Measurements from ENCODE around the gene OR10H4. TPM values are rescaled to one million over a fixed set of nuclear protein-coding genes. Genes with fewer than 3 reads are reported as not detected.
"Not testable (repeated sequence)": the region's sequence is repeated elsewhere in the genome, so short reads cannot be mapped to it uniquely, and the experiment has no call there.

The OR10H4 gene
- total RNA-seq (not detected), polyA plus RNA-seq (not detected)

DNA sequence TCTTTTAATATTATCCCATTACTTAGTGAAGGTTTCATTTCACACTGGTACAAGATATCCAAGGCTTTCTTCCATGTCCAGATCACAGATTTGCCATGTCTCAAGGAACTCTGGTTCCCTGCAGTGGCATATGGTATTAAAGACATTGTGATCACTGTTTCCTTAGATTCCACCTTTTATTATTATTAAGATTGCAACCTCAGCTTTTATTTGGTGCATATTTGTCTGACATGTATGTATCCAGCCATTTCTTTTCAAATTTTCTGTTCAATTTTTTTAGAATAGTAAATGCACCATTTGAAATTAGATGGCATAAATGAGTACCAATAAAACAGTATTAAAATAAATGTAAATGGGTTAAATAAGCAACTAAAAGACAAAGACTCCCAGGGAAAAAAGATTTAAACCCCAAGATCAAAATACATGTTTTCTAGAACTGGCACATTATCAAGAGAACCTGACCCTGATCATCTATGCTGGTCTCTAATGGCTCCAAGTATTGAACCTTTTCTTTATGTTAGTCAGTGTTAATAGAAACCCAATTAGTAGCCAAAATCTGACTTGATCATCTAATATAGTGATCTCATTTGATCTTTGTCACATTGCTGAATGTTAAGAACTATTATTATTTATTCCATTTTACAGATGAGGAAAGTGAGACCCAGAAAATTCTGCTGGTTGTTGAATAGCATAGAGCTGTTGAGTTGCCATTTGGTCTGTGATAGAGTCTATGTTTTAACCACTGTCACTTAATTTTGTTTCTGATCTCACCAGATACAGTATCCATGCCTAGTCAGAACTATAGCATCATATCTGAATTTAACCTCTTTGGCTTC, at the start of gene OR10H4:
Gene OR10H4, plus strand, starts transcription at position 786 of the 836 bp plus-strand sequence. Its CDS starts 0 bp downstream, at position 786.
- peaks cover 5 to 10% of the 10 kb centered on the region in 2 donors for H3K36me3 Mint-ChIP-seq
- no peaks in the 10 kb centered on the region for H3K36me3 ChIP-seq (ENCODE audit: insufficient read depth, low read length)
- peaks cover 0 to 5% of the 10 kb centered on the region in 2 donors for H3K9me3 ChIP-seq (ENCODE audit: control insufficient read depth in 1 of 2, low read length in 2 of 2)
- no peaks in the 10 kb centered on the region for H3K4me1 ChIP-seq (ENCODE audit: insufficient read depth, low read length)
- no peak within 1 kb of the TSS for H3K27ac ChIP-seq (ENCODE audit: low read depth, low read length)
- H3K4me3 Mint-ChIP-seq = no peak within 1 kb of the TSS
- no peak within 1 kb of the TSS for H3K4me3 ChIP-seq (ENCODE audit: low read length in 2 of 2)
- H3K4me1 Mint-ChIP-seq = no peaks in the 10 kb centered on the region
- DNase-seq = no peak
- ChIA-PET POLR2A (ENCODE audit: partially characterized antibody) (no interaction called here), CTCF (ENCODE audit: partially characterized antibody) (no interaction called here)
- H3K27me3 ChIP-seq (ENCODE audit: insufficient read depth, low read length) = no peaks in the 10 kb centered on the region
- intact Hi-C loops (cut with micrococcal nuclease) = no loop called here
- peaks cover 7 to 26% (median 20%) of the 10 kb centered on the region in 8 donors for H3K9me3 Mint-ChIP-seq
- H3K27me3 Mint-ChIP-seq = peaks cover 29 to 39% of the 10 kb centered on the region in 2 donors
- H3K27ac Mint-ChIP-seq = peak within 1 kb of the TSS in 1 of 7 donors; percentile 1

GRCh38 chr19:15899561-15899960, 49.2 kb upstream of the OR10H4 start:
- H3K36me3 ChIP-seq (ENCODE audit: insufficient read depth, low read length); DNase-seq; H3K27ac ChIP-seq (ENCODE audit: low read depth, low read length); POLR2A ChIA-PET (ENCODE audit: partially characterized antibody); H3K9me3 ChIP-seq (ENCODE audit: control insufficient read depth in 1 of 2, low read length in 2 of 2); H3K36me3 Mint-ChIP-seq; H3K27ac Mint-ChIP-seq; H3K27me3 ChIP-seq (ENCODE audit: insufficient read depth, low read length); intact Hi-C loops (cut with micrococcal nuclease); H3K4me1 ChIP-seq (ENCODE audit: insufficient read depth, low read length); H3K4me3 ChIP-seq (ENCODE audit: low read length in 2 of 2): not testable (repeated sequence)
- Mint-ChIP-seq H3K9me3 (peaks cover 0 to 13% (median 0%) of the 10 kb centered on the region in 8 donors), H3K4me1 (peaks cover 2 to 11% (median 8%) of the 10 kb centered on the region in 4 donors), H3K27me3 (peaks cover 27 to 38% of the 10 kb centered on the region in 2 donors), H3K4me3 (peak overlapping the region in 2 of 8 donors; percentile 46 to 56)
- CTCF ChIA-PET (ENCODE audit: partially characterized antibody) = interaction anchor here (1.5 to 1.6 kb wide), 2 partner anchors 42 to 58 kb away, joined by 3 read pairs; no protein-coding TSS in a partner anchor

- H3K4me3 ChIP-seq (ENCODE audit: low read length in 2 of 2); H3K27me3 ChIP-seq (ENCODE audit: insufficient read depth, low read length); H3K4me1 ChIP-seq (ENCODE audit: insufficient read depth, low read length); POLR2A ChIA-PET (ENCODE audit: partially characterized antibody); H3K27ac ChIP-seq (ENCODE audit: low read depth, low read length); DNase-seq; H3K36me3 ChIP-seq (ENCODE audit: insufficient read depth, low read length); H3K36me3 Mint-ChIP-seq; H3K9me3 ChIP-seq (ENCODE audit: control insufficient read depth in 1 of 2, low read length in 2 of 2); intact Hi-C loops (cut with micrococcal nuclease): not testable (repeated sequence)
- H3K4me3 Mint-ChIP-seq = peak overlapping the region; percentile 58 to 88 (median 80)
- CTCF ChIA-PET (ENCODE audit: partially characterized antibody) = interaction anchor here (1.5 to 1.6 kb wide), 2 partner anchors 42 to 58 kb away, joined by 3 read pairs; no protein-coding TSS in a partner anchor
- H3K27ac Mint-ChIP-seq = peak overlapping the region in 1 of 7 donors; percentile 6
- peaks cover 2 to 11% (median 8%) of the 10 kb centered on the region in 4 donors for H3K4me1 Mint-ChIP-seq
- H3K27me3 Mint-ChIP-seq = peaks cover 29 to 40% of the 10 kb centered on the region in 2 donors
- H3K9me3 Mint-ChIP-seq = peaks cover 0 to 17% (median 0%) of the 10 kb centered on the region in 8 donors
These were observed 48.8 kb upstream of the OR10H4 start for GRCh38 chr19:15900032-15900431.

GRCh38 chr19:15900504-15900903, 48.3 kb upstream of the OR10H4 start:
- ChIA-PET POLR2A (ENCODE audit: partially characterized antibody) (no interaction called here), CTCF (ENCODE audit: partially characterized antibody) (interaction anchor here (1.0 to 1.6 kb wide), 3 partner anchors 31 to 58 kb away, joined by 3 read pairs; no protein-coding TSS in a partner anchor)

GRCh38 chr19:15902254-15902653, 46.6 kb upstream of the OR10H4 start:
- no peaks in the 10 kb centered on the region for H3K27me3 ChIP-seq (ENCODE audit: insufficient read depth, low read length)
- no peak for DNase-seq
- Mint-ChIP-seq H3K27me3 (peaks cover 29 to 38% of the 10 kb centered on the region in 2 donors), H3K27ac (no peak overlapping the region), H3K4me3 (no peak overlapping the region), H3K4me1 (peaks cover 2 to 11% (median 8%) of the 10 kb centered on the region in 4 donors), H3K9me3 (peaks cover 0 to 25% (median under 1%) of the 10 kb centered on the region in 8 donors), H3K36me3 (no peaks in the 10 kb centered on the region)
- H3K27ac ChIP-seq (ENCODE audit: low read depth, low read length) = no peak overlapping the region
- no peaks in the 10 kb centered on the region for H3K36me3 ChIP-seq (ENCODE audit: insufficient read depth, low read length)
- ChIA-PET CTCF (ENCODE audit: partially characterized antibody) (no interaction called here), POLR2A (ENCODE audit: partially characterized antibody) (no interaction called here)
- intact Hi-C loops (cut with micrococcal nuclease) = no loop called here
- H3K9me3 ChIP-seq (ENCODE audit: control insufficient read depth in 1 of 2, low read length in 2 of 2) = no peaks in the 10 kb centered on the region
- H3K4me1 ChIP-seq (ENCODE audit: insufficient read depth, low read length) = no peaks in the 10 kb centered on the region
- no peak overlapping the region for H3K4me3 ChIP-seq (ENCODE audit: low read length in 2 of 2)

More at GRCh38 chr19:15900504-15900903, 48.3 kb upstream of the OR10H4 start:
- Mint-ChIP-seq H3K4me3 (peak overlapping the region; percentile 58 to 88 (median 80)), H3K4me1 (peaks cover 2 to 11% (median 8%) of the 10 kb centered on the region in 4 donors), H3K27me3 (peaks cover 29 to 40% of the 10 kb centered on the region in 2 donors), H3K27ac (peak overlapping the region in 1 of 7 donors; percentile 6), H3K9me3 (peaks cover 0 to 20% (median 0%) of the 10 kb centered on the region in 8 donors), H3K36me3 (no peaks in the 10 kb centered on the region)
- no peak for DNase-seq
- Histone ChIP-seq H3K27ac (ENCODE audit: low read depth, low read length) (no peak overlapping the region), H3K27me3 (ENCODE audit: insufficient read depth, low read length) (no peaks in the 10 kb centered on the region), H3K36me3 (ENCODE audit: insufficient read depth, low read length) (no peaks in the 10 kb centered on the region), H3K4me1 (ENCODE audit: insufficient read depth, low read length) (no peaks in the 10 kb centered on the region), H3K9me3 (ENCODE audit: control insufficient read depth in 1 of 2, low read length in 2 of 2) (no peaks in the 10 kb centered on the region), H3K4me3 (ENCODE audit: low read length in 2 of 2) (no peak overlapping the region)
- intact Hi-C loops (cut with micrococcal nuclease) = no loop called here

DNA sequence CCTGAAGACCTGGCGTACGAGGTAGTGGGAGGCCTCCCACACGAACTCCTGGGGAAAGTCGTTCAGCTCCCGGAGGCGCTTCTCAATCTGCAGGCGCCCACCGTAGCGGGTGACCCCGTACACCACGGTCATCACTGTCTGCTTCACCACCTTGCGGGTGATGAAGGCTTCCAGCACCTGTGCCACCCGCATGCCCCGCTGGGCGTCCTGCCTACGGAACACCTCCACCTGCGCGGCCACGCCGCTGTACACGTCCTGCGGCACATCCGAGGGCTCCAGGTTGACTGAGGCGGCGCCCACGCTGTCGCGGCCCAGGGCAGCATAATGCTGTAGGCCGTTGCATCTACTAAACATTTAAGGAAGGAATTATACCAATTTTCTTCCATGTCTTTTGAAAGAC, 45.9 kb upstream of the OR10H4 start:
- H3K27me3 Mint-ChIP-seq = peaks cover 31 to 40% of the 10 kb centered on the region in 2 donors
- H3K27ac Mint-ChIP-seq; CTCF ChIA-PET (ENCODE audit: partially characterized antibody): not testable (repeated sequence)

GRCh38 chr19:15905026-15905425, 43.8 kb upstream of the OR10H4 start:
- Histone ChIP-seq H3K4me1 (ENCODE audit: insufficient read depth, low read length) (no peaks in the 10 kb centered on the region), H3K27me3 (ENCODE audit: insufficient read depth, low read length) (peaks cover 7% of the 10 kb centered on the region), H3K9me3 (ENCODE audit: control insufficient read depth in 1 of 2, low read length in 2 of 2) (no peaks in the 10 kb centered on the region), H3K27ac (ENCODE audit: low read depth, low read length) (no peak overlapping the region), H3K4me3 (ENCODE audit: low read length in 2 of 2) (no peak overlapping the region), H3K36me3 (ENCODE audit: insufficient read depth, low read length) (no peaks in the 10 kb centered on the region)
- Mint-ChIP-seq H3K4me3 (no peak overlapping the region), H3K27ac (no peak overlapping the region), H3K9me3 (peaks cover 0 to 25% (median 3%) of the 10 kb centered on the region in 8 donors), H3K36me3 (no peaks in the 10 kb centered on the region), H3K27me3 (peaks cover 33 to 41% of the 10 kb centered on the region in 2 donors), H3K4me1 (peaks cover 2 to 10% (median 7%) of the 10 kb centered on the region in 4 donors)
- ChIA-PET CTCF (ENCODE audit: partially characterized antibody) (no interaction called here), POLR2A (ENCODE audit: partially characterized antibody) (no interaction called here)
- intact Hi-C loops (cut with micrococcal nuclease) = no loop called here
- no peak for DNase-seq

More for the DNA sequence above, 45.9 kb upstream of the OR10H4 start:
- POLR2A ChIA-PET (ENCODE audit: partially characterized antibody); H3K9me3 ChIP-seq (ENCODE audit: control insufficient read depth in 1 of 2, low read length in 2 of 2); H3K36me3 Mint-ChIP-seq; DNase-seq; H3K4me1 ChIP-seq (ENCODE audit: insufficient read depth, low read length); intact Hi-C loops (cut with micrococcal nuclease); H3K27ac ChIP-seq (ENCODE audit: low read depth, low read length); H3K36me3 ChIP-seq (ENCODE audit: insufficient read depth, low read length); H3K4me3 Mint-ChIP-seq; H3K27me3 ChIP-seq (ENCODE audit: insufficient read depth, low read length); H3K4me3 ChIP-seq (ENCODE audit: low read length in 2 of 2): not testable (repeated sequence)
- H3K4me1 Mint-ChIP-seq = peaks cover 2 to 11% (median 8%) of the 10 kb centered on the region in 4 donors
- peaks cover 0 to 25% (median 3%) of the 10 kb centered on the region in 8 donors for H3K9me3 Mint-ChIP-seq

All from CD4-positive, alpha-beta memory T cell (primary cell).